H1 (cell line): Measurements from ENCODE around the gene PPP1R3C. TPM values are rescaled to one million over a fixed set of nuclear protein-coding genes. Genes with fewer than 3 reads are reported as not detected.

Experiments used
- SAP30 ChIP-seq: fragments of 300-600 bp; sonication (generic); IDR thresholded peaks from 2 replicates; pipeline ENCODE4 v1.7.1; 2012; ENCODE audit warnings: low read length, moderate library complexity, mild to moderate bottlenecking, inconsistent platforms; ENCODE audit not compliant: insufficient read depth, insufficient replicate concordance
- polyA plus RNA-seq, 7 experiments: library from polyadenylated mRNA; depleted of rRNA in 3 of 7; stranded (reverse) in 5 of 7; unstranded in 2 of 7; fragments of >200 nt in 5 of 7; fragments of 200-250 nt in 2 of 7; gene quantifications; 1 replicate in 5 of 7; 2 replicates in 1 of 7; 4 replicates in 1 of 7; pipeline versions ENCODE4 v1.2.1 to v1.2.3, GENCODE V29; 2011 to 2013; ENCODE audit warnings: missing spikeins in 2 of 7, mixed read lengths in 2 of 7
- total RNA-seq: library from RNA; stranded (reverse); fragmentation: NEBNext Ultra II Directional; extraction: Animal tissue kit (Norgen Biotek cat#: 25700); gene quantifications from 2 replicates; pipeline ENCODE4 v1.2.1, GENCODE V29; 2021
- TF ChIP-seq, protein P1 (sequence below), 3 experiments: IDR thresholded peaks; 1 replicate in 2 of 3; 2 replicates in 1 of 3; pipeline versions ENCODE4 v1.5.1 to v1.6.1; 2011; ENCODE audit warnings: low read length in 3 of 3, mild to moderate bottlenecking in 3 of 3, inconsistent platforms in 2 of 3, low read depth in 1 of 3, moderate library complexity in 1 of 3; ENCODE audit not compliant: insufficient read depth in 1 of 3; ENCODE audit errors: control extremely low read depth in 1 of 3

The PPP1R3C gene
- total and polyA plus RNA-seq, 2 of the 8 experiments (the other 6 are each of a cell fraction or from before 2014, with no cell fraction given): 1.3 TPM

DNA sequence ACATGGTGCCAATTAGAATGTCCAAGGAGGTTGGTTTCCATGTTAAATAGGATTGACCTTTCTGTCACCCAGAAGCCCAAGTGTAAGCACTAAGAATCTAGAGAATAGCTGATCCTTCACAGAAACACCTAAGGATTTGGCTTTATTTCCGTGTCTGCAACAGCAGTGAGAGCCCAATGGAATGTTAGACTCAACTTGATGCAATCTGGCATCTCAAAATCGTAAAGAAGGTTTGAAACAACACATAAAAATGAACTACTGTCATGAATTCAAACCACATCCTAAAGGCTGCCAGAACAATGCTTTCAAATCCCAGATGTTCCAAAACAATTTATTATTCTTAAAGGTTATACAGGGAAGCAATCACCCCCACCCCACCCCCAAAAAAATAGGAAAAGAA lies 18.6 kb downstream of the PPP1R3C start (continued):
- TF ChIP-seq, protein P1, sequence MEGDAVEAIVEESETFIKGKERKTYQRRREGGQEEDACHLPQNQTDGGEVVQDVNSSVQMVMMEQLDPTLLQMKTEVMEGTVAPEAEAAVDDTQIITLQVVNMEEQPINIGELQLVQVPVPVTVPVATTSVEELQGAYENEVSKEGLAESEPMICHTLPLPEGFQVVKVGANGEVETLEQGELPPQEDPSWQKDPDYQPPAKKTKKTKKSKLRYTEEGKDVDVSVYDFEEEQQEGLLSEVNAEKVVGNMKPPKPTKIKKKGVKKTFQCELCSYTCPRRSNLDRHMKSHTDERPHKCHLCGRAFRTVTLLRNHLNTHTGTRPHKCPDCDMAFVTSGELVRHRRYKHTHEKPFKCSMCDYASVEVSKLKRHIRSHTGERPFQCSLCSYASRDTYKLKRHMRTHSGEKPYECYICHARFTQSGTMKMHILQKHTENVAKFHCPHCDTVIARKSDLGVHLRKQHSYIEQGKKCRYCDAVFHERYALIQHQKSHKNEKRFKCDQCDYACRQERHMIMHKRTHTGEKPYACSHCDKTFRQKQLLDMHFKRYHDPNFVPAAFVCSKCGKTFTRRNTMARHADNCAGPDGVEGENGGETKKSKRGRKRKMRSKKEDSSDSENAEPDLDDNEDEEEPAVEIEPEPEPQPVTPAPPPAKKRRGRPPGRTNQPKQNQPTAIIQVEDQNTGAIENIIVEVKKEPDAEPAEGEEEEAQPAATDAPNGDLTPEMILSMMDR (IDR thresholded peaks at IDR 0.05; ENCODE audit: control extremely low read depth in 1 of 3, insufficient read depth in 1 of 3, low read depth in 1 of 3, low read length in 3 of 3): no peak
- no peak for TF ChIP-seq SAP30
